NCI-H748 (cell line): ENCODE measurements around the gene FXYD2.
A peak's percentile ranks its signal among the peaks of the same experiment; 100 is the strongest.

Source experiments
- DNase-seq: peaks from one replicate; lab custom pipeline; 2025; ENCODE audit not compliant: unreplicated experiment; lab: John Stamatoyannopoulos, UW

Gene FXYD2

DNA sequence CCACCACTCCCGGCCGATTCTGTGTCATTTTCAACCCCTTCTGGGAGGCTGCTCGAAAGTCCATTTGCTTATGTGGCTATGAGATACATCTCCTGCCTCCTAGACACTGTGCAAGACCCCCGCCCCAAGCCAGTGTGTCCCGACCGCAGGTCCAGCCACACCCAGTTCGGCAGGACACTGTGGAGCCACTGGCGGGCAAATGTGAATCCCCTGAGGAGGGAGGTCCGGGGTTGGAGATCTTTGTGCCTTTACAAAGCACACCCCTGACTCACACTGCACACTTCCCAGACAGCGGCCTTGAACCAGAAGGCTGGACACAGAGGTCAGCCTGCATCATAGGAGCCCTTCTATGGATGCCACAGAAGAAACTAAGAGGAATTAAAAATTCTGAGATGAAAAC lies 34.5 kb upstream of the FXYD2 start:
- DNase-seq = no peak

DNA sequence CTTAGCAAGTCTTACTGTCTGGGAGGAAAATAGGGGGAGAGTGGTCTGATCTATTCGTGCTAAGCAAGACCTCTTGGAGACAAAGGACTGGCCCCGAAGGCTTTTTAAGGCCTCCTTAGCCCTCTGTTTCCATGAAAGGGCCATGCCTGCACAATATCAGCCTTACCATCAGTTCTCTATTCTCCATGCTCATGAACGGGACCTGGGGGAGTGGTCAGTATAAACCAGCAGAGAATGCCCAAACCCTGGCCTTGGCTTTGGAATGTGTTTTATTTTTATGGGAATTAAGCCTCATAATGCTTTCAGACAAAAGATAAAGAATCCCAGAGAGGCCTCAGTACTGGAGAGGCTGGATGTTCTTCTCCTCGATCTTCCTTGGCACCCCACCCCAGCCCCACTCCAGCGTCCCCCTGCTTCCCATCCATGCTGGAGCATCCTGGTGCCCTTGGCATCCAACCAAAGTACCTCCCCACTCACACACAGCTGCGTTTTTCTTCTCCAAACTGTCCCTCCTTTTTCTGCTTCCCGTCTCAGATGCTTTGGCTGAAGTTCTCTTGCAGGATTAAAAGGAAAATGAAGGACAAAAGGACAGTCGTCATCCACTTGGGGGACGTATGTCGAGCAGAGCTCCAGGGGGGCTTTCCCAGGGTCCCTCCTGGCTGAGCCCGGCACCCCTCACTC lies 33.3 kb upstream of the FXYD2 start:
- DNase-seq = no peak

GRCh38 chr11:117855912-117856651 lies 31.5 kb upstream of the FXYD2 start:
- DNase-seq = no peak

- DNase-seq = no peak
These were observed 30.8 kb upstream of the FXYD2 start for GRCh38 chr11:117855186-117855845.

- no peak for DNase-seq
These were observed 27.8 kb upstream of the FXYD2 start for GRCh38 chr11:117852309-117852708.

DNA sequence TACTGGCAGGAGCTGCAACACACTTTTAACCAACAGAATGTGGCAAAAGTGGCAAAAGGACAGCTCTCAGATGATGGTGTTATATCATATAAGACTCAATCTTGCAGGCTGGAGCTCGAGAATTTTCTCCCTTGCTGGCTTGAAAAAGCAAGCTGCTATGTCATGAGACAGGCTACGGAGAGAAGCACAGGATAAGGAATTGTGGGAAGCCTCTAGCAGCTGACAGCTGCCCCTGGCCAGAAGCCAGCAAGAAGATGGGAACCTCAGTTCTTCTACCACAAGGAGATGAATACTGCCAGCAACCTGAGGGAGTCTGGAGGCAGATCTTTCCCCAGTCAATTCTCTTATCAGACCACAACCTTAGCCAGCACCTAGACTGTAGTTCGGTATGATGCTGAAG lies 27.3 kb upstream of the FXYD2 start:
- DNase-seq = no peak

GRCh38 chr11:117851106-117851505 lies 26.6 kb upstream of the FXYD2 start:
- DNase-seq = no peak

DNA sequence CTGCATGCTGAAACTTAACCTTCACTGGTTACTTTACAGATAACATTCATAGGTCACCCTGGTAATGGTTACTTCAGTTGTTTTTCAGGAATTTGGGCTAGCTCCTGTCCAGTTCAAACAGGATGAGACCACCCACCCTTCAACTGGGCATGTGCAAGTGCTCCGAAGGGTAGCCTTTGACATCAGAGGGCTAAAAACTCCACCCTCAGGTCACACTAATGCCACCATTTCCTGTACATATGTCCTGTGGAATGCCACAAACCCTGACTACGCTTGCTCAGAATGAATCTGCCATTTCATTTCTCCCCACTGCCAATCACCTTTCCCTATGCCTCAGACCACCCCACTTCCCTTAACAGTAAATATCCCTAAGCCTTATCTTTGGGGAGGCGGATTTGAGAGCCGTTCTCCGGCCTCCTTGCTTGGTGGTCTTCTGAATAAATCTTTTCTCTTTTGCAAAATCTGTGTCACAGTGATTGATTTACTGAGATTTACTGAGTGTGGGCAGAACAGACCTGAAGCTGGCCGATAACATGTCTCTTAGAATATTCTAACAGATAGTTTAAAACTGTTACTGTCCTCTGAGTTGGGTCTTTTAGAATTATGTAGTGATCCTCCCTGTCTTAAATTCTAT lies 25.4 kb upstream of the FXYD2 start:
- DNase-seq = no peak

GRCh38 chr11:117843666-117844484 lies 19.3 kb upstream of the FXYD2 start:
- peak; percentile 55 for DNase-seq

- no peak for DNase-seq
These were observed 17.8 kb upstream of the FXYD2 start for GRCh38 chr11:117842131-117842941.

- DNase-seq = no peak
These were observed 17.0 kb upstream of the FXYD2 start for GRCh38 chr11:117841551-117842031.

DNA sequence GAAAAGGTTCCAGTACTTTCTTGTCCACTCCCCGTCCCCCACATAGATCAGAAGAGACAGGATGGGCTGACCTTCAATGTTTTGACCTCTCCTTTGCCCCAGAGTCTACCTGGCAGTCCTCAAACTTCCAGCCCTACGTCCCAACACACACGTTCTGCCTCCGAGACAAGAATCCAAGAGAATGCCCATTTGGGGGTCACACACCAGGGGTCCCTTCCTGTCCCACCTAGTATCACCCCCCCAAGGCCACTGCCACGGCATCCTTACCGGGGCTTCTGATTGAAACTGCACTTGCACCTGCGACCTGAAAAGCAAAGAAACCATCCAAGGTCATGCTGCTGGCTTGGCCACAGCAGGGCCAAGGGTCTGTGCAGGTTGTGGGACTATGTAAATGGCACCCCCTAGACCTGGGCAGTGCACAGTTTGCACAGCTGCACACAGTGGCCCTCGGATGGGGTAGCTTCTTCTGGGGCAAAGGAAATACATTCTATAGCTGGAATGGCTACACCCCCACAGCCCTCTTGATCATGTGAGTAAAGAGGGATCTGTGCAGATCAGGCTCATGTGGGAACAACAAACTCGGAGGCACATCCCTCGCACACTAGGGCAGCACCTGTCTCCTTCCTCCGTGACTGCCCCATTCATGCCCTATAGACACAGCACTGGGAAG lies 16.5 kb upstream of the FXYD2 start:
- no peak for DNase-seq

GRCh38 chr11:117839936-117840813 lies 15.6 kb upstream of the FXYD2 start:
- DNase-seq = no peak

- no peak for DNase-seq
These were observed 14.9 kb upstream of the FXYD2 start for GRCh38 chr11:117839380-117839881.

- DNase-seq = no peak
These were observed 14.4 kb upstream of the FXYD2 start for GRCh38 chr11:117838901-117839300.

DNA sequence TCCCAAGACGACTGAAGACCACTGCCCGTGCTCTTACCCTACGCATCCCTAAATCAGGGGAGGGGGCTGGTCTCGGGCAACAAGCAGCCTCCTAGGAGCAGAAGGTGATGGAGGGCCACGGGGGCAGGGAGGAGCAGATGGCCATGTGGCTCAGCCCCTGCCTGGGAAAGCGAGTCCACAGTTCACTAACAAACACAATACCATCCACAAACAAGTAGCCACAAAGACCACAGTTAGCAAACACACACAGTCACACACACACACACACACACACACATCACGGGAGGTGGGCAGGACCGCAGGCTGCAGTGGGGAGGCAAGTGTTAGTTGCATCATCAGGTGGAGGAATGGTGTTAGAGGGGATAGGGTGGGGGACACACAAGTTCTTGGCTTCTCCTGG lies 13.2 kb upstream of the FXYD2 start:
- no peak for DNase-seq

DNA sequence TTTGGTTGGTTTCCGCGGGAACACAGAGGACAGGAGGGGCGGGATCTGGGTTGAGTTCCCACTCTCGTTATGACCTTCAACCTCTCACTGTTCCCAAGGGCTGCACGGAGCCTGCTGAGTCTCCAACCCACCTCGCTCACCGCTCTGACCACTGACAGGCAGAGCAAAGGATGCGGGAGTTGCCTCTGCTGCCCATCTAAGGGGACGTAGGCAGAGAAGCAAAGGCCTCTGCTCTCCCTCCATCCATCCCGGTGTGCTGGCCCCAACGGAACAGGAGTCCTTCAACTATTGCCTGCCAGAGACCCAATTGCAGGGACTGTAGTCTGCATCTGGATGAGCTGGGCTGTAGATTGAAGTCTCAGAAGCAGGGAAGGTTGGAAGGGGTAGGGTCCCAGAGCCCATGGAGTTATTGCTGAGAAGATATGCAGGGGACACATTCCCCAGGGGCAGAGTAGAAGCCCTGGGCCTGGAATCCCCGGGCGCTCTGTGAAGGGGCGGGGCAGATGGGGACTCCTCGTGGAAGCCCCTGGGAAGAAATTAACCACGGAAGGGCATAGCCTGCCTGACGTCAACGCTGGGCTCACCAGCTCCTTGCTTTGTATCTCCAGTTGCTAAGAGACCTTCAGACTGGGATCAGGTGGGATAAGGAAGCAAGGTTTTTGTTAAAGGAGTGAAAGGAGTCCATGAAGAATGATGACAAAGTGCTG lies 12.7 kb upstream of the FXYD2 start:
- DNase-seq = no peak
